A673 (cell line): ENCODE measurements around the gene PTK7. TPM values are rescaled to one million over a fixed set of nuclear protein-coding genes. Genes with fewer than 3 reads are reported as not detected.
A peak's percentile ranks its signal among the peaks of the same experiment; 100 is the strongest.

Experiments used
- BruUV-seq: library from RNA; stranded (reverse); fragments of 400-500 nt; replicated peaks from 2 replicates; lab custom pipeline; 2021; lab: Mats Ljungman, UMichigan
- CTCF ChIA-PET: fragments of 300-600 bp; sonication (Branson Sonifier 250); formaldehyde crosslinking; loops from one replicate; lab custom pipeline; 2022; ENCODE audit warnings: antibody characterized with exemption; lab: Charles Lee
- POLR2A ChIA-PET: fragments of 300-600 bp; sonication (Branson Sonifier 250); formaldehyde crosslinking; loops from one replicate; lab custom pipeline; 2022; ENCODE audit warnings: antibody characterized with exemption; ENCODE audit not compliant: low non-redundant PET; lab: Charles Lee
- DNase-seq: peaks from one replicate; pipeline ENCODE4 v3.0.0-alpha.2; 2015; ENCODE audit warnings: low spot score
- H3K27ac ChIP-seq: fragments of 200-600 bp; sonication (generic); 2 replicates; pipeline ENCODE4 v1.5.1; 2016; ENCODE audit warnings: mixed run types, low read depth, mild to moderate bottlenecking, mixed read lengths, antibody characterized with exemption, low read length; ENCODE audit not compliant: poor library complexity, severe bottlenecking
- H3K27me3 ChIP-seq: fragments of 200-600 bp; sonication (generic); replicated peaks from 2 replicates; pipeline ENCODE4 v1.6.1; 2017; ENCODE audit warnings: mixed run types, low read depth, mild to moderate bottlenecking, mixed read lengths, antibody characterized with exemption, low read length; ENCODE audit not compliant: insufficient read depth, poor library complexity
- H3K36me3 ChIP-seq: fragments of 200-600 bp; sonication (generic); 2 replicates; pipeline ENCODE4 v1.6.1; 2016; ENCODE audit warnings: mixed run types, mild to moderate bottlenecking, mixed read lengths, antibody characterized with exemption, low read length; ENCODE audit not compliant: insufficient read depth, poor library complexity, severe bottlenecking
- H3K4me1 ChIP-seq: fragments of 200-600 bp; sonication (generic); 2 replicates; pipeline ENCODE4 v1.6.1; 2017; ENCODE audit warnings: mixed run types, mild to moderate bottlenecking, mixed read lengths, antibody characterized with exemption, low read length; ENCODE audit not compliant: insufficient read depth, poor library complexity, severe bottlenecking
- H3K4me3 ChIP-seq: fragments of 200-600 bp; sonication (generic); 2 replicates; pipeline ENCODE4 v1.5.1; 2016; ENCODE audit warnings: low read depth, mixed run types, mild to moderate bottlenecking, mixed read lengths, low read length; ENCODE audit not compliant: poor library complexity, severe bottlenecking
- H3K9me3 ChIP-seq: fragments of 200-600 bp; sonication (generic); 2 replicates; pipeline ENCODE4 v1.6.1; 2016; ENCODE audit warnings: mixed run types, low read depth, mild to moderate bottlenecking, mixed read lengths, antibody characterized with exemption, low read length; ENCODE audit not compliant: poor library complexity, severe bottlenecking
- CTCF ChIP-seq: fragments of 300-800, 200-600 bp; sonication (generic); conservative IDR thresholded peaks from 2 replicates; pipeline ENCODE4 v1.5.1; 2017; ENCODE audit warnings: low read depth, mild to moderate bottlenecking, antibody characterized with exemption, low read length, moderate library complexity, mixed read lengths
- EZH2 ChIP-seq: fragments of 200-600 bp; sonication (generic); IDR thresholded peaks from 2 replicates; pipeline ENCODE4 v1.6.1; 2017; ENCODE audit warnings: borderline replicate concordance, low read depth, mild to moderate bottlenecking, mixed read lengths, antibody characterized with exemption, low read length; ENCODE audit not compliant: poor library complexity, severe bottlenecking
- intact Hi-C: fragments of 100-400 bp; cut with micrococcal nuclease; formaldehyde crosslinking; loops from one replicate; pipeline ENCODE4 v1.10.0; 2022; ENCODE audit not compliant: unreplicated experiment
- total RNA-seq: library from RNA; stranded (reverse); gene quantifications from 2 replicates; pipeline ENCODE4 v1.2.3, GENCODE V29; 2021

Gene PTK7
- total RNA-seq, 1 experiment from 2014 or later: 84.5 TPM

- Histone ChIP-seq H3K4me3 (no peak overlapping the region), H3K4me1 (peaks cover 35% of the 10 kb centered on the region), H3K27ac (peak overlapping the region; percentile 29), H3K27me3 (no peaks in the 10 kb centered on the region), H3K9me3 (no peaks in the 10 kb centered on the region), H3K36me3 (no peaks in the 10 kb centered on the region)
- ChIA-PET POLR2A (no interaction called here), CTCF (no interaction called here)
- BruUV-seq: no TSS peak
- intact Hi-C loops: no loop called here
- peak; percentile 70 for DNase-seq
- TF ChIP-seq EZH2 (no peak), CTCF (no peak)
Observed at GRCh38 chr6:43086022-43086658, 10.0 kb downstream of the PTK7 start.

GRCh38 chr6:43088654-43089056 lies 12.5 kb downstream of the PTK7 start:
- CTCF ChIA-PET: no interaction called here
- Histone ChIP-seq H3K27me3 (no peaks in the 10 kb centered on the region), H3K27ac (no peak overlapping the region), H3K4me3 (no peak overlapping the region), H3K9me3 (no peaks in the 10 kb centered on the region), H3K36me3 (no peaks in the 10 kb centered on the region), H3K4me1 (peaks cover 35% of the 10 kb centered on the region)
- TF ChIP-seq EZH2 (no peak), CTCF (no peak)
- no TSS peak for BruUV-seq
- POLR2A ChIA-PET: no interaction called here
- no peak for DNase-seq
- intact Hi-C loops: no loop called here

- TF ChIP-seq EZH2 (no peak), CTCF (no peak)
- H3K27me3 ChIP-seq: no peaks in the 10 kb centered on the region
- ChIA-PET CTCF (no interaction called here), POLR2A (interaction anchor here (0.6 kb wide), 1 partner anchor 10 kb away, joined by 4 read pairs; no protein-coding TSS in a partner anchor)
- no peak overlapping the region for H3K4me3 ChIP-seq
- no peaks in the 10 kb centered on the region for H3K36me3 ChIP-seq
- intact Hi-C loops: no loop called here
- BruUV-seq: no TSS peak
- H3K4me1 ChIP-seq: peaks cover 35% of the 10 kb centered on the region
- no peak for DNase-seq
- H3K9me3 ChIP-seq: no peaks in the 10 kb centered on the region
- H3K27ac ChIP-seq: peak overlapping the region; percentile 55
Observed at GRCh38 chr6:43089467-43089866, 13.4 kb downstream of the PTK7 start.
